Esophagus squamous epithelium (tissue), 5 donors: ENCODE results near the gene THAP7. TPM values are rescaled to one million over a fixed set of nuclear protein-coding genes. Genes with fewer than 3 reads are reported as not detected.

Experiments used
- DNase-seq: peaks from one replicate; lab custom pipeline; 2025; lab: John Stamatoyannopoulos, UW
- H3K27ac ChIP-seq, 4 donors: fragments of 200-600 bp; sonication (generic); one replicate each; pipeline ENCODE4 v1.5.1; 2016 to 2019; ENCODE audit warnings: mild to moderate bottlenecking in 1 of 4
- H3K27me3 ChIP-seq, 4 donors: fragments of 200-600 bp; sonication (generic); 1 replicate in 3 of 4; 2 replicates in 1 of 4; pipeline versions ENCODE4 v1.5.1 to v1.6.0; 2017 to 2021; ENCODE audit warnings: antibody characterized with exemption in 1 of 4
- H3K36me3 ChIP-seq, 3 donors: fragments of 200-600 bp; sonication (generic); one replicate each; pipeline ENCODE4 v1.5.1; 2016 to 2019
- H3K4me1 ChIP-seq, 3 donors: fragments of 200-600 bp; sonication (generic); one replicate each; pipeline ENCODE4 v1.5.1; 2017 to 2019
- H3K4me3 ChIP-seq, 4 donors: fragments of 200-600 bp; sonication (generic); 1 replicate in 3 of 4; 2 replicates in 1 of 4; pipeline ENCODE4 v1.5.1; 2016 to 2019; ENCODE audit warnings: mild to moderate bottlenecking in 2 of 4, moderate library complexity in 1 of 4
- H3K9me3 ChIP-seq, 3 donors: fragments of 200-600 bp; sonication (generic); one replicate each; pipeline ENCODE4 v1.5.1; 2016 to 2019
- POLR2A ChIP-seq, 4 donors: fragments of 450-650 bp; IDR thresholded peaks; one replicate each; pipeline ENCODE4 v1.6.1; 2017; ENCODE audit warnings: antibody characterized with exemption in 4 of 4, mild to moderate bottlenecking in 4 of 4, moderate library complexity in 3 of 4
- WGBS, 2 donors: methylation state at CpG; one replicate each; pipeline ENCODE4 v1.1.5; 2018; 5-methylcytosine and 5-hydroxymethylcytosine counted together
- intact Hi-C: fragments of 100-400 bp; cut with DNase I; formaldehyde crosslinking; loops from one replicate; pipeline ENCODE4 v1.15.0; 2022
- total RNA-seq, 4 donors: library from RNA; depleted of rRNA; stranded (reverse); fragments of >200 nt; gene quantifications; one replicate each; pipeline ENCODE4 v1.1.0, GENCODE V29; 2016
- TF ChIP-seq, protein P1 (sequence below), 6 experiments: fragments of 450-650 bp in 4 of 6; fragments of 200-600 bp in 2 of 6; sonication (generic) in 2 of 6; IDR thresholded peaks; one replicate each; pipeline ENCODE4 v1.5.1; 2016 to 2019; ENCODE audit warnings: antibody characterized with exemption in 6 of 6, mild to moderate bottlenecking in 4 of 6, moderate library complexity in 4 of 6
- donor health status: DM: yes; HTN: yes; CAD: no.

The THAP7 gene
- total RNA-seq, 4 donors from 2014 or later, result 13.2 to 38.7 (median 32.0) TPM

DNA sequence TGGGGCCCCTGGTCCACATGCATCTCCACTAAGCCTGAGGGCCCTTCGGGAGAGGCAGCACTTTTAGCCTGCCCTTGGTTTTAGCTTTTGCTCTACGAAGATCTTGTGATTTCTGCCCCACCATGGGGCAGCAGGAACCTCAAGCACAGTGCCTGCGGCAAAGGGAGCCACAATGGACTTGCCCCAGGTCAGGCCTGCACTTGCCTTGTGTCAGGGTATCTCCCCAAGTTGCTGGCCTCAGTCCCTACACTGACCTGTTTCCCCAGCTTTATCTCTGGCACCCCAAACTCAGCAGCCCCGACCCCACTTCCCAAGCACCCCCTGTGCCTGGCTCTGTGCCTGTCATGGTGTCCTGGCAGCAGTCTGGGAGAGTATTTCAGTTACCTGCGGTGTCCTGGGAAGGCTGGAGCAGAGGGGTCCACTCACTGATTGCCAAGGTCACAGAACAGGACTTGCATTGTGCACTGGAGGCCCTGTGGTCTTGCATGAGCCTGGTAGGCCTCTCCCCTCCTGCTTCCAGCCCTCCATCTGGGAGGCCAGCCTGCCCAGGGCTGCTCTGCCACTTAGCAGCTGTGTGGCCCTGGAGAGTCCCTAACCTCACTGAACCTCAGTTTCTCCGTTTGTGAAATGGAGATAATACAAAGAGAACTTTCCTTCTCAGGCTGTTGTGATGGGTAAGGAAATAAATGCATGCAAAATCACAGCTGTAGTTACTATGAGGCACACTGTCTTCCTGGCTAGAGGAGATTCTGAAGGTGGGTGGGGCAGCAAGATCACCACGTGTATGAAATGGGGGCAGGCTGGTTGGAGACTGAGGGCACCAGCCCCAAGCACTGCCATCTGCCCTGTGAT lies 38.5 kb downstream of the THAP7 start:
- 47 to 56% methylated on average over 4 of the region's 7 CpGs for WGBS, 2 donors
- TF ChIP-seq, protein P1, sequence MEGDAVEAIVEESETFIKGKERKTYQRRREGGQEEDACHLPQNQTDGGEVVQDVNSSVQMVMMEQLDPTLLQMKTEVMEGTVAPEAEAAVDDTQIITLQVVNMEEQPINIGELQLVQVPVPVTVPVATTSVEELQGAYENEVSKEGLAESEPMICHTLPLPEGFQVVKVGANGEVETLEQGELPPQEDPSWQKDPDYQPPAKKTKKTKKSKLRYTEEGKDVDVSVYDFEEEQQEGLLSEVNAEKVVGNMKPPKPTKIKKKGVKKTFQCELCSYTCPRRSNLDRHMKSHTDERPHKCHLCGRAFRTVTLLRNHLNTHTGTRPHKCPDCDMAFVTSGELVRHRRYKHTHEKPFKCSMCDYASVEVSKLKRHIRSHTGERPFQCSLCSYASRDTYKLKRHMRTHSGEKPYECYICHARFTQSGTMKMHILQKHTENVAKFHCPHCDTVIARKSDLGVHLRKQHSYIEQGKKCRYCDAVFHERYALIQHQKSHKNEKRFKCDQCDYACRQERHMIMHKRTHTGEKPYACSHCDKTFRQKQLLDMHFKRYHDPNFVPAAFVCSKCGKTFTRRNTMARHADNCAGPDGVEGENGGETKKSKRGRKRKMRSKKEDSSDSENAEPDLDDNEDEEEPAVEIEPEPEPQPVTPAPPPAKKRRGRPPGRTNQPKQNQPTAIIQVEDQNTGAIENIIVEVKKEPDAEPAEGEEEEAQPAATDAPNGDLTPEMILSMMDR (IDR thresholded peaks at IDR 0.05), result no peak
- no peak for TF ChIP-seq POLR2A (IDR thresholded peaks at IDR 0.05)
- no peaks in the 10 kb centered on the region for H3K36me3 ChIP-seq
- H3K27ac ChIP-seq, result no peak overlapping the region
- no peak for DNase-seq
- no peak overlapping the region for H3K4me3 ChIP-seq
- peaks cover 9 to 43% (median 23%) of the 10 kb centered on the region in 3 donors for H3K4me1 ChIP-seq
- no peaks in the 10 kb centered on the region for H3K9me3 ChIP-seq
- intact Hi-C loops, result no loop called here
- H3K27me3 ChIP-seq, result peaks cover 0 to 22% (median 0%) of the 10 kb centered on the region in 4 donors

DNA sequence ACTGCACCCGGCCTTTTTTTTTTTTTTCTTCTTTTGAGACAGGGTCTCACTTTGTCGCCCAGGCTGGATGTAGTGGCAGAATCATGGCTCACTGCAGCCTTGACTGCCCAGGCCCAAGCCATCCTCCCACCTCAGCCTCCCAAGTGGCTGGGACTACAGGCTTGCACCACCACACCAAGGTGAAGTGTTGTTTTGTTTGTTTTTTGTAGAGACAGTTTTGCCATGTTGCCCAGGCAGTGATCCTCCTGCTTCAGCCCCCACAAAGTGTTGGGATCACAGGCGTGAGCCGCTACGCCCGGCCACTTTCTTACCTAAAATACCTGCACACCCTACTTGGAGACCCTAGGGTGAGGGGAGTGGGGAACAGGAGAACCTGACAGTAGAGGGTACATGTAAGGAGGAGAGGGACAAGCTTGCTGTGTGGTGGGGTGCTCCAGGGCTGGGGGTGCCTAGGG lies 39.4 kb downstream of the THAP7 start:
- Histone ChIP-seq H3K4me3 (no peak overlapping the region), H3K36me3 (no peaks in the 10 kb centered on the region), H3K9me3 (no peaks in the 10 kb centered on the region), H3K4me1 (peaks cover 17 to 48% (median 25%) of the 10 kb centered on the region in 3 donors), H3K27me3 (peaks cover 0 to 27% (median 0%) of the 10 kb centered on the region in 4 donors), H3K27ac (no peak overlapping the region)
- intact Hi-C loops, result no loop called here
- no peak for DNase-seq
- no peak for TF ChIP-seq POLR2A (IDR thresholded peaks at IDR 0.05)
- TF ChIP-seq, protein P1 (IDR thresholded peaks at IDR 0.05), result no peak
- WGBS, 2 donors, result 78 to 83% methylated on average over 3 to 4 of the region's 6 CpGs

DNA sequence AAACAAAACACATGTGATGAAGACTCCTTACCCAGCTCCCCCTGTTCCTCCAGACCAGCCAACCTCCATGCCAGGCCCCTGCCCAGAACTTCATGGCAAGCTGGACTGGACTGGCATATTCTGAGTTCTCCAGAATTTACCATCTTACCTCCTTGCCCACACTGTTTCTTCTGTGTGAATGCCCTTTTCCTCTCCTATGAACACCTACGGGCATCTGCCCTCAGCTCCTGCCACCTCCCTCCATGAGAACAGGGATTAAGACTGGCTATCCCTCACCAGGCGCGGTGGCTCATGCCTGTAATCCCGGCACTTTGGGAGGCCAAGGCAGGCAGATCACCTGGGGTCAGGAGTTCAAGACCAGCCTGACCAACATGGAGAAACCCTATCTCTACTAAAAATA lies 41.3 kb downstream of the THAP7 start:
- intact Hi-C loops, result no loop called here
- DNase-seq, result no peak
- Histone ChIP-seq H3K4me1 (peaks cover 32 to 66% (median 33%) of the 10 kb centered on the region in 3 donors), H3K36me3 (no peaks in the 10 kb centered on the region), H3K9me3 (no peaks in the 10 kb centered on the region), H3K4me3 (no peak overlapping the region), H3K27me3 (peaks cover 0 to 32% (median 0%) of the 10 kb centered on the region in 4 donors), H3K27ac (no peak overlapping the region)
- TF ChIP-seq POLR2A (IDR thresholded peaks at IDR 0.05), result no peak
- TF ChIP-seq, protein P1 (IDR thresholded peaks at IDR 0.05), result no peak
- WGBS, 2 donors, result 50 to 100% methylated on average over 1 of the region's 4 CpGs

DNA sequence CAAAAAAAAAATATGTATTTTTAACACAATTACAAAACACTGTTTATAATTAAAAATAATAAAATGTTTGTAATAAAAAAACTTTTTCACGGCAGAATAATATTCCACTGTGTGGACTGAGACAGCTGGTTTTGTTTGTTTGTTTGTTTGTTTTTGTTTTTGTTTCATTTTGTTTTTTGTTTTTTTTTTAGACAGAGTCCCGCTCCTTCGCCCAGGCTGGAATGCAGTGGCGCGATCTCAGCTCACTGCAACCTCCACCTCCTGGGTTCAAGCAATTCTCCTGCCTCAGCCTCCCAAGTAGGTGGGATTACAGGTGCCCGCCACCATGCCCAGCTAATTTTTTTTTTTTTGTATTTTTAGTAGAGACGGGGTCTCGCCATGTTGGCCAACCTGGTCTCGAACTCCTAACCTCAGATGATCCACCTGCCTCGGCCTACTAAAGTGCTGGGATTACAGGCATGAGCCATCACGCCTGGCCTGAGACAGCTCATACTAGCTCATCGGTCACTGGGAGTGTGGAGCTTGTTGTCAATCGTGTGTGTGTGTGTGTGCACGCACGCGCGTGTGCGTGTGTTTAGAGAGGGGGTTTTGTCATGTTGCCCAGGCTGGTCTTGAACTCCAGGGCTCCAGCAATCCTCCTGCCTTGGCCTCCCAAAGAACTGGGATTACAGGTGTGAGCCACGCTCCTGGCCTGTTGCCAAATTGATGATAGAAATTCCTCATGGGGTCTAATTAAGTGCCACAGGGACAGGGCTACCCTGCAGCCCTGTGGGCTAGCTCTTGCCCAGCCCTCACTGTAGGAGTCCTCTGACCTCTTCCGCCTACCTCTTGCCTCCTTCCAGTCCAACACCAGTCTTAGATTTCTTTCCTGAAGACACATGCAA lies 42.1 kb downstream of the THAP7 start:
- H3K27ac ChIP-seq, result no peak overlapping the region
- WGBS, 2 donors, result 86 to 91% methylated on average over 12 to 19 of the region's 20 CpGs
- TF ChIP-seq, protein P1 (IDR thresholded peaks at IDR 0.05), result no peak
- no peak for TF ChIP-seq POLR2A (IDR thresholded peaks at IDR 0.05)
- no peaks in the 10 kb centered on the region for H3K36me3 ChIP-seq
- intact Hi-C loops, result no loop called here
- H3K9me3 ChIP-seq, result no peaks in the 10 kb centered on the region
- peaks cover 0 to 26% (median 0%) of the 10 kb centered on the region in 4 donors for H3K27me3 ChIP-seq
- peaks cover 29 to 67% (median 29%) of the 10 kb centered on the region in 3 donors for H3K4me1 ChIP-seq
- H3K4me3 ChIP-seq, result no peak overlapping the region
- no peak for DNase-seq
